ENCODE results near the gene TRPC4AP. TPM values are rescaled to one million over a fixed set of nuclear protein-coding genes. Genes with fewer than 3 reads are reported as not detected.

Gene TRPC4AP
- total RNA-seq, 1 experiment from 2014 or later: 48.6 TPM

- RAD21 ChIA-PET (ENCODE audit: low non-redundant PET in 1 of 2, low total read pairs in 2 of 2, uncharacterized antibody in 2 of 2, unreplicated experiment in 2 of 2): no interaction called here
- Histone ChIP-seq H4K20me1 (ENCODE audit: insufficient read depth) (no peaks in the 10 kb centered on the region), H3K79me2 (ENCODE audit: insufficient read depth, low read length) (no peaks in the 10 kb centered on the region), H3K9me3 (ENCODE audit: control insufficient read depth in 1 of 2, insufficient read depth in 1 of 2, low read depth in 1 of 2, low read length in 2 of 2) (no peaks in the 10 kb centered on the region), H3K36me3 (ENCODE audit: control insufficient read depth in 1 of 2, insufficient read depth in 2 of 2, low read length in 2 of 2) (peaks cover 11 to 12% of the 10 kb centered on the region in 2 experiments; a peak in 3 of 4 replicates), H3K4me1 (ENCODE audit: control insufficient read depth in 1 of 2, insufficient read depth in 2 of 2, low read length in 2 of 2) (no peaks in the 10 kb centered on the region), H3K9ac (ENCODE audit: low read length) (no peak overlapping the region), H3K9me2 (ENCODE audit: insufficient read depth) (no peaks in the 10 kb centered on the region), H3K27ac (ENCODE audit: low read depth, low read length) (no peak overlapping the region), H3K4me2 (ENCODE audit: low read length) (no peak overlapping the region), H3K4me3 (replicated peaks in 1 of 2; ENCODE audit: low read depth in 1 of 2, low read length in 2 of 2) (no peak overlapping the region), H3K27me3 (ENCODE audit: insufficient read depth, low read length) (no peaks in the 10 kb centered on the region), H2AFZ (ENCODE audit: low read depth, low read length, poor library complexity, severe bottlenecking) (no peak overlapping the region)
- TF ChIP-seq MAX (IDR thresholded peaks at IDR 0.05) (no peak), ZFX (IDR thresholded peaks at IDR 0.05) (no peak), FOSL1 (IDR thresholded peaks at IDR 0.05; ENCODE audit: low read depth) (no peak), ELF1 (IDR thresholded peaks at IDR 0.05; ENCODE audit: borderline replicate concordance, low read depth) (no peak), EZH2 (IDR thresholded peaks at IDR 0.05) (no peak), TCF7L2 (IDR thresholded peaks at IDR 0.05; ENCODE audit: borderline replicate concordance, extremely low read depth, insufficient read depth, insufficient read length) (no peak), POLR2AphosphoS5 (IDR thresholded peaks at IDR 0.05; ENCODE audit: low read depth, low read length) (no peak), RAD21 (IDR thresholded peaks at IDR 0.05; ENCODE audit: low read depth) (no peak), CTCF (IDR thresholded peaks at IDR 0.05 in 2 of 3, conservative IDR thresholded peaks at IDR 0.05 in 1 of 3; ENCODE audit: borderline replicate concordance in 1 of 3, insufficient read depth in 1 of 3, low read depth in 2 of 3, low read length in 2 of 3) (no peak), SRF (IDR thresholded peaks at IDR 0.05; ENCODE audit: low read depth) (no peak), EZH2phosphoT487 (IDR thresholded peaks at IDR 0.05; ENCODE audit: borderline replicate concordance) (no peak), JUND (IDR thresholded peaks at IDR 0.05) (no peak), ZBTB33 (IDR thresholded peaks at IDR 0.05; ENCODE audit: extremely low read depth, insufficient replicate concordance, low read length) (no peak), ZNF274 (IDR thresholded peaks at IDR 0.05; ENCODE audit: low read depth, low read length) (no peak), ATF3 (IDR thresholded peaks at IDR 0.05) (no peak), CBX3 (IDR thresholded peaks at IDR 0.05; ENCODE audit: low read depth) (no peak), EGR1 (IDR thresholded peaks at IDR 0.05; ENCODE audit: low read depth) (no peak), YY1 (IDR thresholded peaks at IDR 0.05; ENCODE audit: extremely low read depth, insufficient replicate concordance, low read depth, low read length) (no peak), SP1 (IDR thresholded peaks at IDR 0.05; ENCODE audit: low read depth) (no peak)
- CTCF ChIA-PET: no interaction called here
- no TSS peak for BruUV-seq (replicated peaks)
- ATAC-seq: no peak
- DNase-seq (ENCODE audit: low read depth, low spot score): no peak
- POLR2A ChIA-PET: no interaction called here
- intact Hi-C loops (cut with micrococcal nuclease): no loop called here
Observed at GRCh38 chr20:35125753-35126152, 33.1 kb upstream of the TRPC4AP start.
